ENCODE measurements around the gene ZBTB7B. TPM values are rescaled to one million over a fixed set of nuclear protein-coding genes. Genes with fewer than 3 reads are reported as not detected.

ZBTB7B gene
- total RNA-seq, result 10 to 100 TPM; 30.3 to 53.4 TPM

GRCh38 chr1:155002464-155003226 is at the start of gene ZBTB7B:
TSS of gene ZBTB7B (plus strand) at chr1:155002802. CDS start at chr1:155014661, 11,859 bp downstream.
- H3K9me3 ChIP-seq, result no peaks in the 10 kb centered on the region
- no peaks in the 10 kb centered on the region for H3K36me3 ChIP-seq
- H3K27me3 ChIP-seq, result no peaks in the 10 kb centered on the region
- H3K4me1 ChIP-seq, result peaks cover 0 to 58% of the 10 kb centered on the region in 2 donors
- TF ChIP-seq, protein P1, sequence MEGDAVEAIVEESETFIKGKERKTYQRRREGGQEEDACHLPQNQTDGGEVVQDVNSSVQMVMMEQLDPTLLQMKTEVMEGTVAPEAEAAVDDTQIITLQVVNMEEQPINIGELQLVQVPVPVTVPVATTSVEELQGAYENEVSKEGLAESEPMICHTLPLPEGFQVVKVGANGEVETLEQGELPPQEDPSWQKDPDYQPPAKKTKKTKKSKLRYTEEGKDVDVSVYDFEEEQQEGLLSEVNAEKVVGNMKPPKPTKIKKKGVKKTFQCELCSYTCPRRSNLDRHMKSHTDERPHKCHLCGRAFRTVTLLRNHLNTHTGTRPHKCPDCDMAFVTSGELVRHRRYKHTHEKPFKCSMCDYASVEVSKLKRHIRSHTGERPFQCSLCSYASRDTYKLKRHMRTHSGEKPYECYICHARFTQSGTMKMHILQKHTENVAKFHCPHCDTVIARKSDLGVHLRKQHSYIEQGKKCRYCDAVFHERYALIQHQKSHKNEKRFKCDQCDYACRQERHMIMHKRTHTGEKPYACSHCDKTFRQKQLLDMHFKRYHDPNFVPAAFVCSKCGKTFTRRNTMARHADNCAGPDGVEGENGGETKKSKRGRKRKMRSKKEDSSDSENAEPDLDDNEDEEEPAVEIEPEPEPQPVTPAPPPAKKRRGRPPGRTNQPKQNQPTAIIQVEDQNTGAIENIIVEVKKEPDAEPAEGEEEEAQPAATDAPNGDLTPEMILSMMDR (IDR thresholded peaks at IDR 0.05), result no peak
- no peak for DNase-seq (ENCODE audit: low spot score)
- peak within 1 kb of the TSS; percentile 87 to 92 for H3K4me3 ChIP-seq
- peak within 1 kb of the TSS; percentile 98 to 99 for H3K27ac ChIP-seq

DNA sequence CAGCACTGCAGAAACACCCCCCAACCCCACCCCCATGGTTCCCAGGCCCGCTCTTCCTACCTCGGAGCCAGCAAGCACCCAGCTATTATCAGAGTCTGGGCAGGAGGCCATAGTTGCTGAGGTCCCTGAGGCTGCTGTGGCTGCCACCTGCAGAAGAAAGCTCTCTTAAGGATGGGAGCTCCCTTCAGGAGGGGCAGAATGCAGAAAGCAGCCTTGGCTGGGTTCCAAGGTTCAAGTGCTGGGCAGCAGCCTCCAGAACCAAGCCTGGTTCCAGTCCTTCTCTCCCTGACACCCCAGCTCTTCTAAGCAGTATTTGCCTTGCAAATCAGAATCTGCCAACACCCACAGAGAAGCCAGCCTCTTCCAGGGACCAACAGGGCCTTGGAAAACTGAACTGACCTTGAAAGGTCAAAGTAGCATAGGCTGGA is 49.0 kb upstream of the ZBTB7B start:
- no peak overlapping the region for H3K27ac ChIP-seq
- H3K9me3 ChIP-seq, result no peaks in the 10 kb centered on the region
- H3K27me3 ChIP-seq, result no peaks in the 10 kb centered on the region
- H3K4me1 ChIP-seq, result peaks cover 0 to 47% of the 10 kb centered on the region in 2 donors
- peaks cover 12% of the 10 kb centered on the region for H3K36me3 ChIP-seq
- DNase-seq (ENCODE audit: low spot score), result no peak
- TF ChIP-seq, protein P1 (IDR thresholded peaks at IDR 0.05), result no peak
- no peak overlapping the region for H3K4me3 ChIP-seq

GRCh38 chr1:154954541-154954940 is 48.1 kb upstream of the ZBTB7B start:
- Histone ChIP-seq H3K4me3 (no peak overlapping the region), H3K4me1 (peaks cover 0 to 47% of the 10 kb centered on the region in 2 donors), H3K36me3 (peaks cover 21% of the 10 kb centered on the region), H3K9me3 (no peaks in the 10 kb centered on the region), H3K27me3 (no peaks in the 10 kb centered on the region), H3K27ac (no peak overlapping the region)
- DNase-seq (ENCODE audit: low spot score), result no peak
- TF ChIP-seq, protein P1 (IDR thresholded peaks at IDR 0.05), result no peak

GRCh38 chr1:154955039-154955717 is 47.4 kb upstream of the ZBTB7B start:
- Histone ChIP-seq H3K36me3 (peaks cover 22% of the 10 kb centered on the region), H3K9me3 (no peaks in the 10 kb centered on the region), H3K27me3 (no peaks in the 10 kb centered on the region), H3K27ac (peak overlapping the region; percentile 73 to 84), H3K4me1 (peaks cover 0 to 47% of the 10 kb centered on the region in 2 donors), H3K4me3 (peak overlapping the region; percentile 52 to 60)
- no peak for DNase-seq (ENCODE audit: low spot score)
- TF ChIP-seq, protein P1 (IDR thresholded peaks at IDR 0.05), result no peak

DNA sequence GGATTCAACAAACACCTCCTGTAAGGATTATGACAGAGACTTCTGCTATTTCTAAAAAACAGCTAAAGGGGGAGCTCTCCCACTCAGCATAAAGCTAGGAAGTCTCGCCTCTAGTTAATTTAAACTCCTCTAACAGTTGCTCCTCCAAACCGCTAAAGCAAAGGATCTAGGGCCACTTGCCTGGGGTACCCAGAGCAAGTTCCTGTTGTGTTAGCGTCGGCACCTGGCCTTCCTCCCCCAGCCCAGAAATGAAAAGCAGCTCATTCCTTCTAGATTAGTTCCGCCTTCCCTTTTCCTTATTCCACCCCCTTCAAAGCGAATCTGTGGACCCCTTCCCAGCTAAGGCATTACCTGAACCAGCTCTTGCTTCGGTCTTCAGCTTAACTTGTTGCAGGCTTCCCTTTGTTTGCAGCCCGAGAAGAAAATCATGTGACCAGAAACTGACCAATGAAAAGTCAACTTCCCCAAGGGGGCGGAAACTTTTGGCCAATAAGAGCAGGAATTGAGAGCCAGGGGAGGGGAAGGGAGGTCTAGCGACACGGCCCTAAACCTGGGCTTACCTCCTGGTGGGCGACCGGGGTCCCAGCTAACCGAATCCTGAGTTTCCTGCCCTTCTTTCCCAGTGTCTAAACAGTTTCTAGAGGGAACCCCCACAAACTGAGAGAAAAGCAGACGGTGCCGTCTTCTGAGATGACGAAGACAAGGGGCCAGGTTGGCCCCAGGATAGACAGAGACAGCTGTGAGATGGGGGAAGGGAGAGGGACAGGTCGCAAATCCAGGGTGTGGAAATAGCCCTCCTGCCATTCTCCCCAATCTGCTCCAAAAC is 46.7 kb upstream of the ZBTB7B start, which contains the start of gene PBXIP1:
TSS of gene PBXIP1 (minus strand) at position 382 of the 826 bp plus-strand sequence. CDS start 2,378 bp downstream, outside the sequence.
- TF ChIP-seq, protein P1 (IDR thresholded peaks at IDR 0.05), result peak in 1 of 2 donors; percentile 8
- Histone ChIP-seq H3K4me1 (peaks cover 0 to 55% of the 10 kb centered on the region in 2 donors), H3K27ac (peak within 1 kb of the TSS; percentile 73 to 84), H3K4me3 (peak within 1 kb of the TSS; percentile 52 to 60), H3K9me3 (no peaks in the 10 kb centered on the region), H3K27me3 (no peaks in the 10 kb centered on the region), H3K36me3 (peaks cover 21% of the 10 kb centered on the region)
- peak; percentile 89 for DNase-seq (ENCODE audit: low spot score)
